Kidney (tissue), 14 donors: ENCODE measurements around the gene RANBP1. TPM values are rescaled to one million over a fixed set of nuclear protein-coding genes. Genes with fewer than 3 reads are reported as not detected.

Experiments used
- DNase-seq, 5 donors: peaks; one replicate each; pipeline ENCODE4 v3.0.0-alpha.2; 2013 to 2020
- FAIRE-seq: peaks from 2 replicates; lab custom pipeline; 2012; peaks lifted over from hg19 to GRCh38; lab: Jason Lieb, UNC
- H3K27ac ChIP-seq, 2 donors: one replicate each; pipeline ENCODE4 v1.7.0; 2013; ENCODE audit warnings: low read depth in 2 of 2, low read length in 2 of 2, inconsistent platforms in 1 of 2
- H3K27me3 ChIP-seq: one replicate; pipeline ENCODE4 v1.7.1; 2013; ENCODE audit warnings: low read length, inconsistent platforms; ENCODE audit not compliant: control insufficient read depth, insufficient read depth
- H3K36me3 ChIP-seq, 3 donors: one replicate each; pipeline versions ENCODE4 v1.7.0 to v1.7.1; 2013; ENCODE audit warnings: low read length in 3 of 3, control low read depth in 1 of 3, inconsistent platforms in 1 of 3; ENCODE audit not compliant: insufficient read depth in 3 of 3, control insufficient read depth in 2 of 3
- H3K4me1 ChIP-seq, 3 donors: one replicate each; pipeline versions ENCODE4 v1.7.0 to v1.7.1; 2013; ENCODE audit warnings: low read length in 3 of 3, inconsistent platforms in 1 of 3, low read depth in 1 of 3; ENCODE audit not compliant: control insufficient read depth in 2 of 3, insufficient read depth in 2 of 3
- H3K4me3 ChIP-seq, 3 donors: one replicate each; pipeline versions ENCODE4 v1.7.0 to v1.8.1; 2013; ENCODE audit warnings: low read length in 3 of 3, control low read depth in 1 of 3, inconsistent platforms in 1 of 3
- H3K9ac ChIP-seq, 3 donors: one replicate each; pipeline versions ENCODE4 v1.7.0 to v1.7.1; 2013; ENCODE audit warnings: low read length in 3 of 3, control low read depth in 1 of 3, inconsistent platforms in 1 of 3
- H3K9me3 ChIP-seq, 3 donors: one replicate each; pipeline versions ENCODE4 v1.7.0 to v1.7.1; 2013; ENCODE audit warnings: low read length in 3 of 3, control low read depth in 1 of 3, inconsistent platforms in 1 of 3; ENCODE audit not compliant: control insufficient read depth in 2 of 3, insufficient read depth in 1 of 3
- CTCF ChIP-seq: IDR thresholded peaks from 3 replicates; pipeline ENCODE4 v1.5.1; 2012; ENCODE audit warnings: mild to moderate bottlenecking, moderate library complexity, borderline replicate concordance; ENCODE audit not compliant: insufficient read depth; ENCODE audit errors: extremely low read depth
- intact Hi-C: fragments of 100-400 bp; cut with DNase I; formaldehyde crosslinking; loops from one replicate; pipeline ENCODE4 v1.11.1; 2022
- polyA plus RNA-seq: library from polyadenylated mRNA; stranded (reverse); fragments of 350-450 nt; fragmentation: Illumina TruSeq; extraction: RNeasy Lipid Tissue Mini Kit (QIAGEN cat#74804); gene quantifications from one replicate; pipeline ENCODE4 v1.2.3, GENCODE V29; 2014; ENCODE audit warnings: low read depth, low replicate concordance; ENCODE audit not compliant: insufficient read depth
- total RNA-seq: library from RNA; stranded (reverse); fragmentation: NEBNext Ultra II Directional; extraction: Animal tissue kit (Norgen Biotek cat#: 25700); gene quantifications from one replicate; pipeline ENCODE4 v1.2.1, GENCODE V29; 2021
- donor health status: control.
- donor health status: control.
- donor health status: control.
- donor health status: control.
- donor health status: control.
- donor health status: DM: yes; HTN: yes; CAD: no.
- donor health status: Normal renal cell carcinoma (clear cell type).

Gene RANBP1
- total and polyA plus RNA-seq, 2 donors from 2014 or later = 67.2 to 80.5 TPM

GRCh38 chr22:20094197-20094807 is 21.6 kb upstream of the RANBP1 start:
- Histone ChIP-seq H3K4me3 (no peak overlapping the region), H3K27ac (peak overlapping the region in 1 of 2 donors; percentile 0), H3K27me3 (no peaks in the 10 kb centered on the region), H3K4me1 (peaks cover 0 to 5% (median 0%) of the 10 kb centered on the region in 3 donors), H3K9ac (no peak overlapping the region), H3K9me3 (peaks cover 0 to 2% (median 0%) of the 10 kb centered on the region in 3 donors), H3K36me3 (peaks cover 29 to 62% (median 54%) of the 10 kb centered on the region in 3 donors)
- TF ChIP-seq CTCF = no peak
- DNase-seq (peak in 1 of 5 donors; percentile 66), FAIRE-seq (no peak)
- intact Hi-C loops = no loop called here

GRCh38 chr22:20095521-20095920 is 20.4 kb upstream of the RANBP1 start:
- Histone ChIP-seq H3K27me3 (no peaks in the 10 kb centered on the region), H3K4me1 (peaks cover 0 to 5% (median 0%) of the 10 kb centered on the region in 3 donors), H3K9ac (no peak overlapping the region), H3K4me3 (no peak overlapping the region), H3K27ac (no peak overlapping the region), H3K36me3 (peaks cover 24 to 50% (median 48%) of the 10 kb centered on the region in 3 donors), H3K9me3 (peaks cover 0 to 2% (median 0%) of the 10 kb centered on the region in 3 donors)
- intact Hi-C loops = no loop called here
- peak in 1 of 5 donors; percentile 8 for DNase-seq
- no peak for FAIRE-seq
- TF ChIP-seq CTCF = no peak

- Histone ChIP-seq H3K4me3 (no peak overlapping the region), H3K4me1 (peaks cover 0 to 5% (median 0%) of the 10 kb centered on the region in 3 donors), H3K9ac (no peak overlapping the region), H3K27me3 (no peaks in the 10 kb centered on the region), H3K9me3 (peaks cover 0 to 2% (median 0%) of the 10 kb centered on the region in 3 donors), H3K36me3 (peaks cover 23 to 38% (median 37%) of the 10 kb centered on the region in 3 donors), H3K27ac (no peak overlapping the region)
- TF ChIP-seq CTCF = no peak
- intact Hi-C loops = no loop called here
- DNase-seq = no peak
- peak; percentile 29 for FAIRE-seq
These were observed 19.1 kb upstream of the RANBP1 start for GRCh38 chr22:20096574-20097420.
